Nephron progenitor cell (in vitro differentiated cells): Measurements from ENCODE around the gene AGAP1.

Experiments
- DNase-seq: peaks from one replicate; pipeline ENCODE4 v3.0.0; 2021
- H3K27ac Mint-ChIP-seq: 2 replicates; pipeline ENCODE4 v1.8.0; 2021; ENCODE audit warnings: mild to moderate bottlenecking, moderate library complexity, mixed read lengths
- H3K27me3 Mint-ChIP-seq: 2 replicates; pipeline ENCODE4 v1.8.0; 2021; ENCODE audit warnings: mild to moderate bottlenecking, low read depth, mixed read lengths; ENCODE audit not compliant: poor library complexity
- H3K36me3 Mint-ChIP-seq: 2 replicates; pipeline ENCODE4 v1.8.0; 2021; ENCODE audit warnings: low read depth, mixed read lengths
- H3K4me1 Mint-ChIP-seq: 2 replicates; pipeline ENCODE4 v1.8.0; 2021; ENCODE audit warnings: mixed read lengths
- H3K4me3 Mint-ChIP-seq: 2 replicates; pipeline ENCODE4 v1.8.0; 2021; ENCODE audit warnings: mild to moderate bottlenecking, moderate library complexity, mixed read lengths
- H3K9me3 Mint-ChIP-seq: 2 replicates; pipeline ENCODE4 v1.8.0; 2021; ENCODE audit warnings: mild to moderate bottlenecking, moderate library complexity, mixed read lengths
- CTCF ChIP-seq: fragments of 200-600 bp; sonication (generic); IDR thresholded peaks from 2 replicates; pipeline ENCODE4 v1.5.0; 2021; ENCODE audit warnings: antibody characterized with exemption

Gene AGAP1

GRCh38 chr2:236180831-236181453, 687.1 kb downstream of the AGAP1 start:
- H3K4me3 Mint-ChIP-seq: peak overlapping the region; percentile 31
- no peak overlapping the region for H3K27ac Mint-ChIP-seq

More at GRCh38 chr2:236180831-236181453, 687.1 kb downstream of the AGAP1 start:
- peak; percentile 83 for DNase-seq
- peaks cover 13% of the 10 kb centered on the region for H3K9me3 Mint-ChIP-seq
- peaks cover 28% of the 10 kb centered on the region for H3K27me3 Mint-ChIP-seq
- peaks cover 26% of the 10 kb centered on the region for H3K36me3 Mint-ChIP-seq
- peak; percentile 83 for TF ChIP-seq CTCF
- H3K4me1 Mint-ChIP-seq: peaks cover 25% of the 10 kb centered on the region
